Endothelial cell of umbilical vein (primary cell): ENCODE results near the gene CLDN8. TPM values are rescaled to one million over a fixed set of nuclear protein-coding genes. Genes with fewer than 3 reads are reported as not detected.

Experiments used
- BruUV-seq: library from RNA; stranded (reverse); fragments of 400-500 nt; replicated peaks from 2 replicates; lab custom pipeline; 2021; lab: Mats Ljungman, UMichigan
- CTCF ChIA-PET: fragments of 300-600, 350-600 bp; sonication (Branson Sonifier 250); formaldehyde crosslinking; loops from one replicate; lab custom pipeline; 2021; ENCODE audit warnings: antibody characterized with exemption, inconsistent platforms; lab: Charles Lee
- POLR2A ChIA-PET: fragments of 300-600, 350-600 bp; sonication (Branson Sonifier 250); formaldehyde crosslinking; loops from one replicate; lab custom pipeline; 2021; ENCODE audit warnings: antibody characterized with exemption, inconsistent platforms; lab: Charles Lee
- DNase-seq: peaks from one replicate; pipeline ENCODE4 v3.0.0-alpha.2; 2011; ENCODE audit warnings: low read depth, low spot score
- FAIRE-seq: peaks from 2 replicates; lab custom pipeline; 2011; peaks lifted over from hg19 to GRCh38; lab: Jason Lieb, UNC
- H2AFZ ChIP-seq: 2 replicates; pipeline ENCODE4 v1.6.0; 2012; ENCODE audit warnings: low read depth, low read length, control low read depth, inconsistent platforms
- H3K27ac ChIP-seq: 2 replicates; pipeline ENCODE4 v1.5.1; 2011; ENCODE audit warnings: low read depth, mild to moderate bottlenecking, control low read depth, low read length, moderate library complexity; ENCODE audit not compliant: insufficient read depth
- H3K27me3 ChIP-seq, 2 experiments: 2 replicates each; pipeline versions ENCODE4 v1.6.0 to v1.6.1; 2011; ENCODE audit warnings: low read length in 2 of 2, mixed read lengths in 1 of 2; ENCODE audit not compliant: control insufficient read depth in 2 of 2, insufficient read depth in 2 of 2
- H3K36me3 ChIP-seq, 2 experiments: 2 replicates in 1 of 2; 3 replicates in 1 of 2; pipeline ENCODE4 v1.5.1; 2011; ENCODE audit warnings: low read length in 2 of 2, mild to moderate bottlenecking in 1 of 2, moderate library complexity in 1 of 2; ENCODE audit not compliant: control insufficient read depth in 2 of 2, insufficient read depth in 2 of 2; ENCODE audit errors: extremely low read depth in 1 of 2
- H3K4me1 ChIP-seq: 3 replicates; pipeline ENCODE4 v1.5.1; 2011; ENCODE audit warnings: mild to moderate bottlenecking, low read length; ENCODE audit not compliant: control insufficient read depth, insufficient read depth; ENCODE audit errors: extremely low read depth
- H3K4me2 ChIP-seq: 2 replicates; pipeline ENCODE4 v1.6.1; 2011; ENCODE audit warnings: low read length, control low read depth, mixed read lengths; ENCODE audit not compliant: insufficient read depth
- H3K4me3 ChIP-seq, 3 experiments: fragments of 200-600 bp in 1 of 3; sonication (generic), shearing (Covaris generic) in 1 of 3; replicated peaks in 1 of 3; 2 replicates each; pipeline ENCODE4 v1.5.1; 2011 to 2016; ENCODE audit warnings: control low read depth in 3 of 3, low read length in 3 of 3, mild to moderate bottlenecking in 2 of 3, inconsistent platforms in 1 of 3, low read depth in 1 of 3, moderate library complexity in 1 of 3; ENCODE audit not compliant: insufficient read depth in 1 of 3
- H3K79me2 ChIP-seq: 2 replicates; pipeline ENCODE4 v1.6.0; 2012; ENCODE audit warnings: low read length, inconsistent platforms; ENCODE audit not compliant: control insufficient read depth, insufficient read depth
- H3K9ac ChIP-seq: replicated peaks from 2 replicates; pipeline ENCODE3; 2011; ENCODE audit warnings: low read length, control low read depth; ENCODE audit not compliant: insufficient read depth; ENCODE audit errors: extremely low read depth
- H3K9me1 ChIP-seq: replicated peaks from 3 replicates; pipeline ENCODE4 v1.6.0; 2011; ENCODE audit warnings: mild to moderate bottlenecking, low read length; ENCODE audit not compliant: control insufficient read depth, insufficient read depth; ENCODE audit errors: extremely low read depth
- H3K9me3 ChIP-seq: replicated peaks from 2 replicates; pipeline ENCODE4 v1.5.1; 2012; ENCODE audit warnings: low read length, inconsistent platforms; ENCODE audit not compliant: control insufficient read depth, insufficient read depth
- H4K20me1 ChIP-seq: replicated peaks from 2 replicates; pipeline ENCODE3; 2011; ENCODE audit warnings: mild to moderate bottlenecking, low read length; ENCODE audit not compliant: control insufficient read depth, insufficient read depth; ENCODE audit errors: extremely low read depth
- EZH2 ChIP-seq: IDR thresholded peaks from 2 replicates; pipeline ENCODE4 v1.6.1; 2012; ENCODE audit warnings: borderline replicate concordance, low read depth, mild to moderate bottlenecking, moderate library complexity, low read length, inconsistent platforms; ENCODE audit not compliant: severe bottlenecking
- FOS ChIP-seq: IDR thresholded peaks from 2 replicates; pipeline ENCODE4 v1.6.1; 2011; ENCODE audit warnings: mild to moderate bottlenecking, low read length, moderate library complexity, borderline replicate concordance; ENCODE audit not compliant: insufficient read depth
- GATA2 ChIP-seq: IDR thresholded peaks from 2 replicates; pipeline ENCODE4 v1.7.0; 2011; ENCODE audit warnings: low read depth, mild to moderate bottlenecking, moderate library complexity, mixed read lengths, low read length; ENCODE audit not compliant: insufficient read length, insufficient read depth
- JUN ChIP-seq: IDR thresholded peaks from 2 replicates; pipeline ENCODE4 v1.6.1; 2011; ENCODE audit warnings: borderline replicate concordance, low read depth; ENCODE audit not compliant: insufficient read length, insufficient read depth
- POLR2A ChIP-seq: IDR thresholded peaks from 2 replicates; pipeline ENCODE4 v1.6.1; 2012; ENCODE audit warnings: low read depth, mild to moderate bottlenecking, control low read depth, low read length
- POLR2AphosphoS5 ChIP-seq: IDR thresholded peaks from 2 replicates; pipeline ENCODE4 v1.6.1; 2012; ENCODE audit warnings: low read depth, mild to moderate bottlenecking, control low read depth, low read length, moderate library complexity; ENCODE audit not compliant: insufficient read depth
- dilution Hi-C: fragments of 300-500 bp; cut with MboI; formaldehyde crosslinking; loops from one replicate; pipeline ENCODE4 v1.15.0; 2019; ENCODE audit warnings: low sequenced_read_pairs; ENCODE audit not compliant: extremely low pct_ligation_motif_present
- intact Hi-C: fragments of 100-400 bp; cut with micrococcal nuclease; formaldehyde crosslinking; loops from one replicate; pipeline ENCODE4 v1.10.0; 2022
- polyA plus RNA-seq, 4 experiments: library from polyadenylated mRNA; depleted of rRNA in 3 of 4; stranded (reverse) in 3 of 4; unstranded in 1 of 4; fragments of >200 nt; gene quantifications; 2 replicates each; pipeline versions ENCODE4 v1.2.1 to v1.2.3, GENCODE V29; 2011 to 2012; ENCODE audit warnings: missing spikeins in 1 of 4
- total RNA-seq: library from RNA; stranded (reverse); gene quantifications from 2 replicates; pipeline ENCODE4 v1.2.3, GENCODE V29; 2021
- TF ChIP-seq, protein P1 (sequence below): IDR thresholded peaks from 2 replicates; pipeline ENCODE4 v1.6.1; 2011; ENCODE audit not compliant: insufficient read depth, insufficient read length
- TF ChIP-seq, protein P2 (sequence below), 2 donors: IDR thresholded peaks; 1 replicate in 1 of 2; 2 replicates in 1 of 2; pipeline ENCODE4 v1.5.1; 2011; ENCODE audit warnings: low read length in 2 of 2, mild to moderate bottlenecking in 2 of 2, moderate library complexity in 2 of 2, control low read depth in 1 of 2, inconsistent platforms in 1 of 2, low read depth in 1 of 2; ENCODE audit not compliant: insufficient read depth in 1 of 2; ENCODE audit errors: extremely low read depth in 1 of 2

CLDN8 gene
- total and polyA plus RNA-seq, 2 donors (not counting 3 experiments of a cell fraction or from before 2014, with no cell fraction given): not detected

DNA sequence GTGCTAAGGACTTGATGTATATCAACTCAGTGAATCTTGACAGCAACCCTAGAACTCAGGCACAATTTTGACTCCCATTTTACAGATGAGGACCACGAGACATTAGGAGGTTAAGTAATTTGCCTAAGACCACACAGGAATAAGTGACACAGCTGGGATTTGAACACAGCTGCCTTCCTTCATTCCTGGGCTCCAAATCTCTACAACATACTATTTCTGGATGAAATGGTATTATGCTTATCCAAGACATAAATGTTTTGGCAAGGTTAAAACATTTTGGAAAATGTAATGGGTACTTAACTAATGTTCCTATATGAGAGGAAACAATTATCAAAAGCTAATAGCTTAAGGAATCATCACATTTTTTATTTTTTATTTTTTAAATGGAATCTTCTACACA, 4.8 kb downstream of the CLDN8 start:
- FAIRE-seq: no peak
- dilution Hi-C loops: no loop called here
- CTCF ChIA-PET: no interaction called here

More for the DNA sequence above, 4.8 kb downstream of the CLDN8 start:
- POLR2A ChIA-PET: no interaction called here
- Histone ChIP-seq H3K79me2 (no peaks in the 10 kb centered on the region), H3K4me2 (no peak overlapping the region), H3K36me3 (no peaks in the 10 kb centered on the region), H3K9me3 (no peaks in the 10 kb centered on the region), H3K9me1 (no peaks in the 10 kb centered on the region), H3K9ac (no peak overlapping the region), H3K4me1 (no peaks in the 10 kb centered on the region), H3K27me3 (no peaks in the 10 kb centered on the region), H4K20me1 (no peaks in the 10 kb centered on the region), H2AFZ (no peak overlapping the region), H3K4me3 (no peak overlapping the region), H3K27ac (no peak overlapping the region)
- intact Hi-C loops: no loop called here
- no peak for TF ChIP-seq EZH2
- TF ChIP-seq, protein P1, sequence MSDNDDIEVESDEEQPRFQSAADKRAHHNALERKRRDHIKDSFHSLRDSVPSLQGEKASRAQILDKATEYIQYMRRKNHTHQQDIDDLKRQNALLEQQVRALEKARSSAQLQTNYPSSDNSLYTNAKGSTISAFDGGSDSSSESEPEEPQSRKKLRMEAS: no peak
- no peak for TF ChIP-seq GATA2
- TF ChIP-seq POLR2AphosphoS5: no peak
- no peak for TF ChIP-seq POLR2A
- no peak for TF ChIP-seq JUN
- TF ChIP-seq, protein P2, sequence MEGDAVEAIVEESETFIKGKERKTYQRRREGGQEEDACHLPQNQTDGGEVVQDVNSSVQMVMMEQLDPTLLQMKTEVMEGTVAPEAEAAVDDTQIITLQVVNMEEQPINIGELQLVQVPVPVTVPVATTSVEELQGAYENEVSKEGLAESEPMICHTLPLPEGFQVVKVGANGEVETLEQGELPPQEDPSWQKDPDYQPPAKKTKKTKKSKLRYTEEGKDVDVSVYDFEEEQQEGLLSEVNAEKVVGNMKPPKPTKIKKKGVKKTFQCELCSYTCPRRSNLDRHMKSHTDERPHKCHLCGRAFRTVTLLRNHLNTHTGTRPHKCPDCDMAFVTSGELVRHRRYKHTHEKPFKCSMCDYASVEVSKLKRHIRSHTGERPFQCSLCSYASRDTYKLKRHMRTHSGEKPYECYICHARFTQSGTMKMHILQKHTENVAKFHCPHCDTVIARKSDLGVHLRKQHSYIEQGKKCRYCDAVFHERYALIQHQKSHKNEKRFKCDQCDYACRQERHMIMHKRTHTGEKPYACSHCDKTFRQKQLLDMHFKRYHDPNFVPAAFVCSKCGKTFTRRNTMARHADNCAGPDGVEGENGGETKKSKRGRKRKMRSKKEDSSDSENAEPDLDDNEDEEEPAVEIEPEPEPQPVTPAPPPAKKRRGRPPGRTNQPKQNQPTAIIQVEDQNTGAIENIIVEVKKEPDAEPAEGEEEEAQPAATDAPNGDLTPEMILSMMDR (IDR thresholded peaks at IDR 0.05; ENCODE audit: extremely low read depth in 1 of 2, insufficient read depth in 1 of 2, low read depth in 1 of 2, low read length in 2 of 2): no peak
- no peak for TF ChIP-seq FOS
- no TSS peak for BruUV-seq
- DNase-seq: no peak
